HG03064 (cell line): ENCODE data around the gene GABARAPL1.
"Not testable (repeated sequence)": the region's sequence is repeated elsewhere in the genome, so short reads cannot be mapped to it uniquely, and the experiment has no call there.

Experiments used
- ATAC-seq: cut with Tn5 transposase; IDR thresholded peaks from one replicate; pipeline ENCODE4 v1.9.1; 2021; ENCODE audit warnings: low read depth; ENCODE audit not compliant: unreplicated experiment

Gene GABARAPL1

DNA sequence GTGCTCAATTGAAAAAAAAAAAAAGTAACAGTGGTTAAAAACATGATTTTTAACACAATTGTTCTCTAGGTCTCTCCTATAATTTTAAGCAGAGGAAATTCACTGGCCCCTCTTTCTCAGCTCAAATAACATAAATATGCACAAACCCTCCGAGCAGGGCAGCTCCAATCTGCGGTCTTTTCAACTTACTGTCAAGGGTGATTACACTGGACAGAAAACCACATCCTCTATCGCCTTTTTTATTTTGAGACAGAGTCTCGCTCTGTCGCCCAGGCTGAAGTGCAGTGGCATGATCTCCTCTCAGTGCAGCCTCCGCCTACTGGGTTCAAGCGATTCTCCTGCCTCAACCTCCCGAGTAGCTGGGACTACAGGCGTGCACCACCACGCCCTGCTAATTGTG, 16.5 kb upstream of the GABARAPL1 start:
- ATAC-seq: peak; percentile 85

DNA sequence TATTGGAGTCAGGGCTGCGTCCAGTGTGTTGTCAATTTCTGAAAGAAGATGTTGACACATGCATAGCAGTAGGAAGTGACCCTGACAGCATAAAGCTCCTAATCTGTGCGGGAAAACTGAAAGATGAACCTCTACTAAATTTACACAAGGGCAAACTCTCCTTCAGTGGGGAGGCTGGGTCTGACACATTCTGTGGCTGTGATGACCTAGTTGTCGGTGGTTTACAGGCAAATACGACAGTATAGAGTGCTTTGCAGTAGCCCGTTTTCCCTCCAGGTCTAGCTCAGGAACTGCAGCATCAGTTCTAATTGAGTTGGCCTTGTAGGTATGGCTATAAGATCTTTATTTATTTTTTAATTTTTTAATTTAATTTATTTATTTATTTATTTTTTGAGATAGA, 14.8 kb upstream of the GABARAPL1 start:
- ATAC-seq: no peak

DNA sequence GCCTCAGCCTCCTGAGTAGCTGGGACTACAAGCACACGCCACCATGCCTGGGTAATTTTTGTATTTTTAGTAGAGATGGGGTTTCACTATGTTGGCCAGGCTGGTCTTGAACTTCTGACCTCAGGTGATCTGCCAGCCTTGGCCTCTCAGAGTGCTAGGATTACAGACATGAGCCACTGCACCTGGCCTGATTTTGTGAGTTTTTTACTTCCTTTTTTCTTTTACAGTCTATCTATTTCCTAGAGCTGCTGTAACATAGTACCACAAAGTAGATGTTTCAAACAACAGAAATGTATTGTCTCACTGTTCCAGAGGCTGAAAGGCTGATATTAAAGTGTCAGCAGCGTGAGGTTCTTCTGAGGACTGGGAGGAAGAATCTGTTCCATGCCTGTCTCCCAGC, 8.2 kb upstream of the GABARAPL1 start:
- ATAC-seq: not testable (repeated sequence)

DNA sequence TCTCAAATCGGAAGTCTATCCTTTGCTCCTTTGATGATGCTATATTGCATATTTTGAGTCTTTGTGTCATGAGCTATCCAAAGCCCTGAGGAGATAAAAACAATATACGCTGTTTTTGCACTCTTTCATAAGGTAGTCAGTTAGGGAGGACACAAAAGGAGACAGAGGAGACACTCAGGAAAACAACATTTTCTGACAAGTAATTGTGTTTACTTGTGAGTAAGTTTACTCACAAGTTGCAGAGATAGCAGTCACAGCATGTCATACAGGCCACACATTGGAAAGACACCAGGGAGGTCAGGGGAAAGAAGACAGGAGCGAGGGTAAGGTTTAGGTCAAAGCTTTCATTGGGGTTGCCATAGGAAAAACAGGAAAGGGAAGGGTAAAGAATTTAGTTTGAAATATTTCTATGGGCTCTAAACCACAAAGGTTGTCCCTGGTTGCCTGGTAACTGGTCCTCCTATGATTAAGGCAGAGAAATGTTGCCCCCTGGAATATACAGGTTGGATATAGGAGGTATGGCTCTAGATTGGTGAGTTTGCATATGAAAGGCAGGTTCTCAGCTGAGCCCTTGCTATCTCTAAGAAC, 7.4 kb upstream of the GABARAPL1 start:
- ATAC-seq: no peak

DNA sequence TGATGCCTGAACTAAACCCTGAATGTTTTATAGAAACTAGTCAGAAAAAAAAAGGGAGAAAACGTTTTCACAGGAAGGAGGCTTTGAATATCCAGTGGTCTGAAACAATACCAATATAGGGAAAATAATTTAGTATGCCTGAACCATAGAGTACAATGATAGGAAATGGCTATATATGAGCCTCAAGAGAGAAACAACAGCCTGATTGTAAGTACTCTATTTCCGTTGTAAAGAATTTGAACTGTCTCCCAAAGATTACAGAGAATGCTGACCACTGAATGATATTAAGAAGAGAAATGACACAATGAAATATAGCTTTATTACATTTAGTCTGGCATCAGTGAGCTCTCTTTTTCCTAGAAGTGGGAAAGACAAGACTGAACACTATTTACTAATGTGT, 5.5 kb upstream of the GABARAPL1 start:
- no peak for ATAC-seq

DNA sequence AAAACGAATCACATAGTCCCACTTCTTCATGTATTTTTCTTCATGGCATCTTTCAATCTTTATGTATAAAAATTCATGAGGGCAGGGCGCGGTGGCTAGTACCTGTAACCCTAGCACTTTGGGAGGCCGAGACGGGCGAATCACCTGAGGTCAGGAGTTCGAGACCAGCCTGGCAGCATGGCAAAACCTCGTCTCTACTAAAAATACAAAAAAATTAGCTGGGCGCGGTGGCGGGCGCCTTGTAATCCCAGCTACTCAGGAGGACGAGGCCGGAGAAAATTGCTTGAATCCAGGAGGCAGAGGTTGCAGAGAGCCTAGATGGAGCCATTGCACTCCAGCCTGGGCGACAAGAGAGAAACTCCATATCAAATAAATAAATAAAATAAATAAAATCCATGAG, 2.5 kb upstream of the GABARAPL1 start:
- ATAC-seq: no peak

DNA sequence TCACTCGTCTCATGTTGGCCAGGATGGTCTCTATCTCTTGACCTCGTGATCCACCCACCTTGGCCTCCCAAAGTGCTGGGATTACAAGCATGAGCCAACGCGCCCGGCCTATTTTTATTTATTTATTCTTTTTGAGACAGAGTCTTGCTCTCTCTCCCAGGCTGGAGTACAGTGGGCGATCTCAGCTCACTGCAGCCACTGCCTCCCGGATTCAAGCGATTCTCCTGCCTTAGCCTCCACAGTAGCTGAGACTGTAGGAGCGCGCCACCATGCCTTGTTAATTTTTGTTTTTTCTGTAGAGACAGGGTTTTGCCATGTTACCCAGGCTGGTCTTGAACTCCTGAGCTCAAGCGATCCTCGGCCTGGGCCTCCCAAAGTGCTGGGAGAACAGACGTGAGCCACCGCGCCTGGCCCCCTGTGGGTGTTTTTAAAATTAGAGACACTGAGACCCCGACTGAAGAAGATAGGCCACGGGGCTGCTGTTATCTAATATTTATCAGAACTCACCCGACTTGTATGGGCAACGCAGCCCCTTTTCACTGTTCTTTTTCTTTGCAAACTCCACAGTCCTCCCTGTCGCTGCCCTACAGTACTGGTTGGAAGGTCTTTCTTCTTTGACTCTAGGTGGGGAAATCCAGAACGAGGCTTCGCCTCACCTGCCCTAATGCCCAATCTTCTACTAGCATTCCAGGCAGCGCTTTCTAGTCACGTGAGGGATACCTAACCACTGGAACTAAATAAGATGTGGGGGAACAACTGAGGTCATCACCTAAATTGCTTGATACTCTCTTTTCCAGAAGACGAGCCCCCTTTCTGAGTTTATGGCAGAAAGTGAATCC, 1.4 kb upstream of the GABARAPL1 start:
- no peak for ATAC-seq

DNA sequence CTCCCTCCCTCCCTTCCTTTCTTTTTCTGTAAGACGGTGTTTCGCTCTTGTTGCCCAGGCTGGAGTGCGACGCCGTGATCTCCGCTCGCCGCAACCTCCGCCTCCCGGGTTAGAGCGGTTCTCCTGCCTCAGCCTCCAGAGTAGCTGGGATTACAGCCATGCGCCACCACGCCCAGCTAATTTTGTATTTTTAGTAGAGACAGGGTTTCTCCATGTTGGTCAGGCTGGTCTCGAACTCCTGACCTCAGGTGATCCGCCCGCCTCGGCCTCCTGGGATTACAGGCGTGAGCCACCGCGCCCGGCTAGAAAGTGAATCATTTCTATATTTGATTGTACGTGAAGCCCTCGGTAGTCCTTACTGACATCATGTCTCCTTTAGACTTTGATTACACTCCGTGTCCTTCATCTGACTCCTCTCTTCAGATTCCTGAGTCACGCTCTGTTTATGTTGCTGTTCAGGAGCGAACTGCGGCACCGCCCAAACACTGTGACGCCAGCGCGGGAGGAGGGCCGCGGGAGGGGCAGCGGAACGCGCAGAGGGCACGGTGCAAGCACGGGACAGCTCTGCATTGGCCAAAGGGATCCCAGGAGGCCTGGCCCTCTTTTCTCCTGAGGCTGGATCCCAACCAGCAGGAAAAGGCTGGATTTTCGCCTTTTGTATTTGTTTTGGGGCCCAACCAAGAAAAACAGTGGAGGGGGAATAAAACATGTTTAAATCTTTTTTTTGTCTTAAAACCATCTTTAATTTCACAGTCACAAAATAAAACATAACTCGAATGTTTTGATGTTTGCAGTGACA, 538 bp upstream of the GABARAPL1 start:
- peak; percentile 66 for ATAC-seq

DNA sequence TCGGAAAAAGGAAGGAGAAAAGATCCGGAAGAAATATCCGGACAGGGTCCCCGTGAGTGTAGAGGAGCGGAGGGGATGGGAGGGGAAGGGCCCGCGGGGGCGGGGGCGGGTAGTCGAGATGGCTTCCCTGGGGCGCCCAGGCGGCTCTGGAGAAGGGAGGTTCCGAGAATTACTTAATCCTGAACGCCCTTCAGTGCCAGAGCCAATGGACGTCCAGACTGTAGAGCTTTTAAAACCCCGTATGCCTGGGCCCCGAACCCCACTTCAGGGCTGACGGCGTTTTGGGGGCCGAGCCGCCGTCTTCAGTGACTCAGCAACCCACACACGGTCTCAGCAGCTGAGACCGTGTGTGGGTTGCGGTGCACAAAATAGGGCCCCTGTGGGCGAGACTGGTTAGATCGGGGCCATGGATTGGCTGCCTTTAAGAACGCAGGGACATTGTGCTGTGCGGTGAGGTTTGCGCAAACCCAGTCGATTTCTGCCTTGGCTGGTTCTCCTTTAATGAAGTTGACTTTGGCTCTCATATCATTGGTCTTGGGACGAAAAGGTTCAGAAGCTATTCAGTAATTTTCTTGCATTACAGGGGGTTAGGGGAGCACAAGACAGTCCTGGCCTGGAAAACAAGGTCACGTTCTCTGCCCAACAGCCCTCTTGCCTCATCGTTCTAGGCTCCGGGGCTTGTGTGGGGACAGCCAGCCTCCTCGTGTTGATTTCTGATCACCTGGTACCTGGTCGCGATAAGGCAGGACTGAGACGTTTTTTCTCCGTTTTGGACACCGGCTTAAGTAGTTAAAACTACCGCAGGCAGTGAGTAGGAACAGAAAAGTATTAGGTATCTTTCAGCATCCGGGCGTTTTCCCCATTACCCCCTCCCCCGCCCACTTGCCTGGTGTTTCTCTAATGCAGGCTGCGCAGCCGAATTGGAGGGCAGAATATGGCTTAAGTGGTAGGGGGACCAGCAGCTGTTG, 775 bp downstream of the GABARAPL1 start:
- no peak for ATAC-seq

DNA sequence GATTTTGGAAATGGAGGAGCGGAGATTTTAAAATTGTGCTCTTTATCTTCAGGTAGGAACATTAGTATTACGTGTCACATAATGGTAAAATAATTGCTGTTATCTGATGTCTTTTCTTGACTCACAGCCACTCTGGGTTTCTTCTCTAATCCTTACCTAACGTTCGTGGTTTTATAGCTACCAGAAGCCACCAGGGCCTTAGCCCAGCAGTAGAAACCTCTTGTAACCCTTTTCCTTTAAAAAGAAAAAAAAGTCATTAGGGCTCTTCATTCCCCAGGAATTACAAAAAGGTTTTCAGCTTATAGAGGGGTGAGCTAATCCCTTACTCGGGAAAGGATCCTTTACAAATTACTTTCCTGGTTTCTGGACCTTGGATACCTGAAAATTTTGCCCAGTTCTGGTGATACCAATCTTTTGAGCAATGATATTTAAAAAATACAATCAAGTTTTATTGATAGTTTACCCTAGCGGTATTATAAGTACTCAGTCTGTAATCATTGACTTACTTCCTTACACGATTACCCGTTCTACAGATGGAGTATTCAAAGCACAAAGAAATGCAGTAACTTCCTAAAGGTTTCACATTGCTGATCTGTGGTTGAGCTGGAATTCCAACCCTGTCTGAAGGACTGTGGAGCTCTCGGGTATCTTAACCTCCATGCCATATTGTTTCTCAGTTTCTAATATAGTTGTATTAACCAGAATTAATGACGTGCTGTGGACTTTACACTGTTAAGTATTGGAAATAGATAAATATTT, 1.6 kb downstream of the GABARAPL1 start:
- no peak for ATAC-seq

DNA sequence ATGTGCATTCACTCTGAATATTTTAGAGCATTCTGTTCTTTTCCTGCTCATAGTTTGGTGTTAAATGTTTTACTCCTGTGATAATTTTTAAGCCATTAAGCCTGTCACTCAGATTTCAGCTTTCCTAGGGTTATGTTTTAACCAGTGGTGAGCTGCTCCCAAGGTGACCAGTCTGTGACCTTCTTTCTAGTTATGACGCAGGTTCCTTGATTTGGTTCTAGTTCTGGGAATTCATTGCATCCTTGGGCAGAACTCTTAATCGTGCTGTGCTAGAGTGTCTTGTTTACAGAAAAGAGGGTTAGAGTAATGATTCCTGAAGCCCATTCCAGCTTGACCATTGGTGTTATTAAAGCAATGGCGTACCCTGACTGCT, 2.2 kb downstream of the GABARAPL1 start:
- ATAC-seq: no peak

DNA sequence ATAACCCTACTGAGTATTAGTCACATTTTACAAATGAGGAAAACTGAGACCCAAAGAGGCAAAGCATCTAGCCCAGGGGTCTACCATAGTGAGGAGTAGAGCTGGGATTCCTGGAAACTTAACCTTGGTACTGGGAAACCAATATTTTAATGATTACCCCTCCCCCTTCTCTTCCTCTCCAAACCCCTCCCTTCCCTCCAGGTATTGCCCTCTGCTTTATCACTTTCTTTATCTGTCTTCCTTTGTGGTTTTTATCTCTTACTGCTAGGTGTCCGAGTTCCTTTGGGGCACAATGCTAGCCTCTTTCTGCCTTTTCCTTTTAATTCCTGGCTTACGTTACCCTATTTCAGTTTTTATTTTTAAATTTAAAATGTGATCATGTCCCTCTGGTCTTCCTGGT, 2.8 kb downstream of the GABARAPL1 start:
- no peak for ATAC-seq

DNA sequence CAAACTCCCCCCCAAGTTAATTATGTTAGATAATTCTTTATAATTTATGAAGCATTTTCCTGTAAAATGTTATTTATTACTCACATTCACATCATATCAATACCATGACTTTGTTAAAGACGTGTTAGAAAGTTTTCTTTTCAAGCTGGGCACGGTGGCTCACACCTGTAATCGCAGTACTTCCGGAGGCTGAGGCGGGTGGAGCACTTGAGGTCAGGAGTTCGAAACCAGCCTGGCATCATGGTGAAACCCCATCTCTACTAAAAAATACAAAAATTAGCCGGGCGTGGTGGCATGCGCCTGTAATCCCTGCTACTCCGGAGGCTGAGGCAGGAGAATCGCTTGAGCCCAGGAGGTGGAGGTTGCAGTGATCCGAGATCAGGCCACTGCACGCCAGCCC, 3.3 kb downstream of the GABARAPL1 start:
- not testable (repeated sequence) for ATAC-seq

DNA sequence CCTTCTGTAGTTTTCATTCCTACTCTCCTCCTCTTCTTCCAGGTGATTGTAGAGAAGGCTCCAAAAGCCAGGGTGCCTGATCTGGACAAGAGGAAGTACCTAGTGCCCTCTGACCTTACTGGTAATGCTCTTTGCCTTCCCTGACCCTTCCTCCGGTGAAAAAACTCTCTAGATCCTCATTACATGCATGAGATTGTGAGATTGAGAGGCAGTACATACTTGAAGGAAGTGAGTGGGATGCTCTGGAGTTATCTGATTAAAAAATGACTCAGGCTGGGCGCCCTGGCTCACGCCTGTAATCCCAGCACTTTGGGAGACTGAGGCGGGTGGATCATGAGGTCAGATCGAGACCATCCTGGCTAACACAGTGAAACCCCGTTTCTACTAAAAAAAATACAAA, 5.3 kb downstream of the GABARAPL1 start:
- no peak for ATAC-seq

DNA sequence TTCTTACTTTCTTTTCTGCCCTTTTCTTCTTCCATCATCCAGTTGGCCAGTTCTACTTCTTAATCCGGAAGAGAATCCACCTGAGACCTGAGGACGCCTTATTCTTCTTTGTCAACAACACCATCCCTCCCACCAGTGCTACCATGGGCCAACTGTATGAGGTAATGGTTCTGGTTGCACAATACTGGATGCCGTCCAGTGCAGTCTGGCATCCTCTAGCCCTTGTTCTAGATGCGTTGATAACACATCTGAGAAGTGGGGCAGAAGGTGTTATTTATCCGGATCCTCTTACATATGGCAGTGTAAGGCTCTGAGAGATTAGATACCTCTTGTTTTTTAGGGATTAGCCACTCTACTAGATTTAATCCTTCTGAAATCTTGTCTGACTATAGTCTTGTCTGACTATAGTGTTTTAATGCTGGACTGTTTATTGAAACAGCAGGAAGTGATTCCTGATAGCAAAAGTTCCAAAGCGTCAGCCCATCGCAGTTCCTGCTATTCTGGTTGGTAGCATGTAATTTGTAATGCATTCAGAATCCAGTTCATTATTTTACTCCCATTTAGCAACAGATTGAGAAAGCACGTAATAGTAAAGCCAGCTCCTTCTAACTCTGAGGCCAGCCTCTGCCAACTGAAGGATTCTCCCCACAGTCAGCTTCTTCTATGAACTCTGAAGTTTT, 7.9 kb downstream of the GABARAPL1 start:
- ATAC-seq: no peak

DNA sequence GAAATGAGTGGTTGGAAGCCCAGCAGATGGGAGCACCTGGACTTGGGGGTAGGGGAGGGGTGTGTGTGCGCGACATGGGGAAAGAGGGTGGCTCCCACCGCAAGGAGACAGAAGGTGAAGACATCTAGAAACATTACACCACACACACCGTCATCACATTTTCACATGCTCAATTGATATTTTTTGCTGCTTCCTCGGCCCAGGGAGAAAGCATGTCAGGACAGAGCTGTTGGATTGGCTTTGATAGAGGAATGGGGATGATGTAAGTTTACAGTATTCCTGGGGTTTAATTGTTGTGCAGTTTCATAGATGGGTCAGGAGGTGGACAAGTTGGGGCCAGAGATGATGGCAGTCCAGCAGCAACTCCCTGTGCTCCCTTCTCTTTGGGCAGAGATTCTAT, 9.2 kb downstream of the GABARAPL1 start:
- ATAC-seq: no peak

DNA sequence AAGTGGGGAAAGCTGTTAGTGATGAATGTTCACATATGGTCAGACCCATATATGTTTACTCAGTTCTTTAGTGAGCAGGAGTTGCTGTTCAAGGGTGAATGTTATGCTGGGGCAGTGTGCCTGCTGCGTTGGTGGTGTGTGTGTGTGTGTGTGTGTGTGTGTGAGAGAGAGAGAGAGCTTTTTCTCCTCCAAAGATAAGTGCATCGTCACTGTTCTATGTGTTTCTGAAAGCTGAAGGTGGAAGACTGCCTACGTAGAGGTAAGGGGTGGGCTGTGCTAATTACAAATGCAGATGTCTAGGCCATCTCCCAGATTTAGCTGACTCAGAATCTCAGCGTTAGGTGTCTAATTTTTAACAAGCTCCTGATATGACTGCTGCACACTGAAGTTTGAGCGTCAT, 10.5 kb downstream of the GABARAPL1 start:
- ATAC-seq: no peak

DNA sequence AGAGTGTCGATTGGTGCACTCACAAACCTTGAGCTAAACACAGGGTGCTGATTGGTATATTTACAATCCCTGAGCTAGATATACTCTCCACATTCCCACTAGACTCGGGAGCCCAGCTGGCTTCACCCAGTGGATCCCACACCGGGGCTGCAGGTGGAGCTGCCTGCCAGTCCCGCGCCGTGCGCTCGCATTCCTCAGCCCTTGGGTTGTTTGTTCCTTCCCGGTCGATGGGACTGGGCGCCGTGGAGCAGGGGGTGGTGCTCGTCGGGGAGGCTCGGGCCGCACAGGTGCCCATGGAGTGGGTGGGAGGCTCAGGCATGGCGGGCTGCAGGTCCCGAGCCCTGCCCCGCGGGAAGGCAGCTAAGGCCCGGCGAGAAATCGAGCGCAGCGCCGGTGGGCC, 12.7 kb downstream of the GABARAPL1 start:
- not testable (repeated sequence) for ATAC-seq

DNA sequence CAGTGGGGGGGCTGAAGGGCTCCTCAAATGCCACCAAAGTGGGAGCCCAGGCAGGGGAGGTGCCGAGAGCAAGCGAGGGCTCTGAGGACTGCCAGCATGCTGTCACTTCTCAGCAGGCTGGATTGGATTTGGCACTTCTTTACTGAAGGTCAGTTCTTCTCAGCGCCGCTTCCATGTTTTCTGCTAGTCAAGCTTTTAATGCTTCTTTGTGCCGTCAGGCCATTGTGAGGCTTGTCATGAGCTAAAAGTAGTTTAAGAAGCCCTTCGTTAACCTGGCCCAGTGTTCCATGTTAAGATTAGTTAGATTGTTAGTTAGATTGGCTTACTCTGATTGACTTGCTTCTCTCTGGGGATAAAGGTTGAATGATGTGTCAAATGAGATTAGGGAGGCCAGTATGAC, 13.4 kb downstream of the GABARAPL1 start:
- no peak for ATAC-seq
